Activated CD8-positive, alpha-beta memory T cell treated with anti-CD3 and anti-CD28 coated beads, Interleukin-2, amount 50 U/mL, for 4 hours (primary cell): ENCODE results near the gene CLDN14.

ENCODE experiments used
- DNase-seq: peaks from one replicate; pipeline ENCODE4 v3.0.0-alpha.2; 2020

The CLDN14 gene

GRCh38 chr21:36466061-36466511 is 13.8 kb downstream of the CLDN14 start:
- no peak for DNase-seq

GRCh38 chr21:36465478-36465877 is 14.4 kb downstream of the CLDN14 start:
- no peak for DNase-seq

- DNase-seq: no peak
Observed at GRCh38 chr21:36464590-36464989, 15.3 kb downstream of the CLDN14 start.

- DNase-seq: no peak
Observed at GRCh38 chr21:36463991-36464390, 15.9 kb downstream of the CLDN14 start.

GRCh38 chr21:36463204-36463603 is 16.7 kb downstream of the CLDN14 start:
- DNase-seq: no peak

GRCh38 chr21:36461918-36462486 is 17.9 kb downstream of the CLDN14 start:
- DNase-seq: no peak

GRCh38 chr21:36461277-36461917 is 18.5 kb downstream of the CLDN14 start:
- DNase-seq: no peak

- DNase-seq: no peak
Observed at GRCh38 chr21:36460866-36461265, 19.1 kb downstream of the CLDN14 start.

- DNase-seq: no peak
Observed at GRCh38 chr21:36459098-36459497, 20.8 kb downstream of the CLDN14 start.

- no peak for DNase-seq
Observed at GRCh38 chr21:36456729-36457414, 23.1 kb downstream of the CLDN14 start.

GRCh38 chr21:36454706-36455105 is 25.2 kb downstream of the CLDN14 start:
- no peak for DNase-seq

GRCh38 chr21:36454093-36454531 is 25.8 kb downstream of the CLDN14 start:
- DNase-seq: no peak

GRCh38 chr21:36452281-36452825 is 27.6 kb downstream of the CLDN14 start:
- no peak for DNase-seq

- DNase-seq: no peak
Observed at GRCh38 chr21:36451506-36451905, 28.4 kb downstream of the CLDN14 start.

GRCh38 chr21:36450511-36450910 is 29.4 kb downstream of the CLDN14 start:
- no peak for DNase-seq

GRCh38 chr21:36446301-36446700 is 33.6 kb downstream of the CLDN14 start:
- DNase-seq: no peak

GRCh38 chr21:36441715-36442114 is 38.2 kb downstream of the CLDN14 start:
- no peak for DNase-seq

GRCh38 chr21:36437745-36438128 is 42.2 kb downstream of the CLDN14 start:
- DNase-seq: no peak

- no peak for DNase-seq
Observed at GRCh38 chr21:36436829-36437744, 42.8 kb downstream of the CLDN14 start.

GRCh38 chr21:36434144-36434543 is 45.8 kb downstream of the CLDN14 start:
- no peak for DNase-seq

GRCh38 chr21:36433059-36433709 is 46.7 kb downstream of the CLDN14 start:
- no peak for DNase-seq

GRCh38 chr21:36431252-36431651 is 48.7 kb downstream of the CLDN14 start:
- DNase-seq: no peak
